ENCODE data around the gene GOLT1A. TPM values are rescaled to one million over a fixed set of nuclear protein-coding genes. Genes with fewer than 3 reads are reported as not detected.

Gene GOLT1A
- total RNA-seq, 3 donors from 2014 or later (not counting 1 experiment from before 2014, with no cell fraction given): not detected

DNA sequence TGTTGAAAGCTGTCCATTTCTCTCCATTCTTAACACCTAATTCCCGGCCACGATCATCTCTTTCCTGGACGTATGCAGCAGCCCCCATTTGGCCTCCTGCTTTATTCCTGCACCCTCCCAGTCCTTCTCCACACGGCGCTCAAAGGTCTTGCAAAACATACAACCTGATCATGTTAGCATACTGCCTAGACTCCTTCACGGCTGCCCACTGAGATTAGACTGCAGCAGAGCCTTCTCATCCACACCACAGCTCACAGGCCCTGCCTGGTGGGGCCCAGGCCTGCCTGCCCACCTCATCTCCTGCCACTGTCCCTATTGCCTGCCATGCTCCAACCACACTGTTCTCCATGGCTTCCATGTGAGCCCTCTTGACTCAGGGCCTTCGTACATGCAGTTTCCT is 2.7 kb downstream of the GOLT1A start:
- no peak for ATAC-seq
- Mint-ChIP-seq H3K4me1 (peaks cover 4 to 9% of the 10 kb centered on the region in 2 donors), H3K27ac (no peak overlapping the region), H3K36me3 (no peaks in the 10 kb centered on the region), H3K9me3 (no peaks in the 10 kb centered on the region), H3K27me3 (ENCODE audit: low read depth in 2 of 2) (peaks cover 9 to 16% of the 10 kb centered on the region in 2 donors), H3K4me3 (no peak overlapping the region)
- H3K4me1 ChIP-seq (ENCODE audit: control insufficient read depth, insufficient read depth, low read length): peaks cover 13% of the 10 kb centered on the region
- no peaks in the 10 kb centered on the region for H3K36me3 ChIP-seq (ENCODE audit: control insufficient read depth, insufficient read depth, low read length)
- H3K27me3 ChIP-seq (ENCODE audit: control insufficient read depth, insufficient read depth, low read length): peaks cover under 1% of the 10 kb centered on the region
- no peak for DNase-seq
- TF ChIP-seq, protein P1, sequence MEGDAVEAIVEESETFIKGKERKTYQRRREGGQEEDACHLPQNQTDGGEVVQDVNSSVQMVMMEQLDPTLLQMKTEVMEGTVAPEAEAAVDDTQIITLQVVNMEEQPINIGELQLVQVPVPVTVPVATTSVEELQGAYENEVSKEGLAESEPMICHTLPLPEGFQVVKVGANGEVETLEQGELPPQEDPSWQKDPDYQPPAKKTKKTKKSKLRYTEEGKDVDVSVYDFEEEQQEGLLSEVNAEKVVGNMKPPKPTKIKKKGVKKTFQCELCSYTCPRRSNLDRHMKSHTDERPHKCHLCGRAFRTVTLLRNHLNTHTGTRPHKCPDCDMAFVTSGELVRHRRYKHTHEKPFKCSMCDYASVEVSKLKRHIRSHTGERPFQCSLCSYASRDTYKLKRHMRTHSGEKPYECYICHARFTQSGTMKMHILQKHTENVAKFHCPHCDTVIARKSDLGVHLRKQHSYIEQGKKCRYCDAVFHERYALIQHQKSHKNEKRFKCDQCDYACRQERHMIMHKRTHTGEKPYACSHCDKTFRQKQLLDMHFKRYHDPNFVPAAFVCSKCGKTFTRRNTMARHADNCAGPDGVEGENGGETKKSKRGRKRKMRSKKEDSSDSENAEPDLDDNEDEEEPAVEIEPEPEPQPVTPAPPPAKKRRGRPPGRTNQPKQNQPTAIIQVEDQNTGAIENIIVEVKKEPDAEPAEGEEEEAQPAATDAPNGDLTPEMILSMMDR (IDR thresholded peaks at IDR 0.05): no peak
- H3K4me3 ChIP-seq (ENCODE audit: low read length): no peak overlapping the region
- no peaks in the 10 kb centered on the region for H3K9me3 ChIP-seq (ENCODE audit: control insufficient read depth, insufficient read depth, low read length)
- 93% methylated on average over 7 of the region's 7 CpGs for WGBS (ENCODE audit: insufficient coverage)
- no peak overlapping the region for H3K27ac ChIP-seq (ENCODE audit: low read length)
- intact Hi-C loops (cut with micrococcal nuclease): no loop called here

DNA sequence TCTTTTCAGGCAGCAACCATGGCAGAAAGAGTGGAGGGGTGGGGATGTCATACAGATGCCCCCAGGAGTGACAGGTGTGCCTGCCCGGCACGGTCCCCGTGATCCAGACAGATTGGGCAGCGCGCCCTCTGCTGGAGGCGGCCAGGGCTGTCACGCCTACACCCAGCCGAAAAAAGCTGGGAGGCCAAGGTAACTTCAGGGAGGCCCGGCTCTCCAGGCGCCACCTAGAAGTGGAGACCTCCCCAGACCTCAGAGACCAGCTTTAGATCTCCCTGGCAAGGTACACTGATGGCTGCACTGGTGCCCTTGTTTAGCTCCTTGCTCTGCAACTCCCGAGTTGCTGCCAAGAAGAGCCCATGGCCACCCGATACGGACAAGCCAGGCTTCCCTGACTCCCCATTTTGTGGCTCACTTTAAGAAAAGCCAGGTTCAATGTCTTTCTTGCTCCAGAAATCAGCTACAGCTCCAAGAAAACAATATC is 6.6 kb downstream of the GOLT1A start:
- no peaks in the 10 kb centered on the region for H3K36me3 ChIP-seq (ENCODE audit: control insufficient read depth, insufficient read depth, low read length)
- Mint-ChIP-seq H3K9me3 (no peaks in the 10 kb centered on the region), H3K36me3 (no peaks in the 10 kb centered on the region), H3K27me3 (ENCODE audit: low read depth in 2 of 2) (peaks cover 30 to 48% of the 10 kb centered on the region in 2 donors), H3K4me3 (no peak overlapping the region), H3K4me1 (no peaks in the 10 kb centered on the region), H3K27ac (no peak overlapping the region)
- DNase-seq (peak; percentile 71 to 80), ATAC-seq (peak; percentile 84 to 98 (median 95))
- H3K9me3 ChIP-seq (ENCODE audit: control insufficient read depth, insufficient read depth, low read length): no peaks in the 10 kb centered on the region
- 24% methylated on average over 13 of the region's 13 CpGs for WGBS (ENCODE audit: insufficient coverage)
- peaks cover 4% of the 10 kb centered on the region for H3K4me1 ChIP-seq (ENCODE audit: control insufficient read depth, insufficient read depth, low read length)
- no peak overlapping the region for H3K27ac ChIP-seq (ENCODE audit: low read length)
- H3K4me3 ChIP-seq (ENCODE audit: low read length): no peak overlapping the region
- H3K27me3 ChIP-seq (ENCODE audit: control insufficient read depth, insufficient read depth, low read length): peaks cover 2% of the 10 kb centered on the region
- intact Hi-C loops (cut with micrococcal nuclease): loop anchor here (1.0 kb wide), 2 partner anchors 45 to 346 kb away; partner anchors contain the start of gene SNRPE
- TF ChIP-seq, protein P1 (IDR thresholded peaks at IDR 0.05): peak; percentile 94

DNA sequence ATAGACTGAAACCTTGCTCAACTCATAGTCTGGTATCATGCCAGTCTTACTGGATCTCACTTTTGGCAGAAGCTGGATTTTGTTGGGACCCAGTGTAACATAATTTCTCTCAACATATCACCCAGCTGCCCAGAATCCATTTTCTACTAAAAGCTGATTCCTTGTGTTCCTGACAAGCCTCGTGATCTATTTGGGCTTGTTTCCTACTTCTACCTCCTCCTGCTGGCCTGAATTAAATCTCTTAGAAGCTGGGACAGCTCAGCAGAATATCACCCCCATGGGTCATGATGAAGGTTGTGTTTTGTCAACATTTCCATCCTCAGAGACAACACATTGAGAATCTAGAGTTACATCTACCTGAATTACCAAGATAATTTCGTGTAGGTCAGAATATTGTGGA is 7.7 kb downstream of the GOLT1A start:
- Histone ChIP-seq H3K4me3 (ENCODE audit: low read length) (no peak overlapping the region), H3K36me3 (ENCODE audit: control insufficient read depth, insufficient read depth, low read length) (no peaks in the 10 kb centered on the region), H3K9me3 (ENCODE audit: control insufficient read depth, insufficient read depth, low read length) (no peaks in the 10 kb centered on the region), H3K27ac (ENCODE audit: low read length) (no peak overlapping the region), H3K4me1 (ENCODE audit: control insufficient read depth, insufficient read depth, low read length) (peaks cover 4% of the 10 kb centered on the region), H3K27me3 (ENCODE audit: control insufficient read depth, insufficient read depth, low read length) (peaks cover 2% of the 10 kb centered on the region)
- TF ChIP-seq, protein P1 (IDR thresholded peaks at IDR 0.05): no peak
- DNase-seq (no peak), ATAC-seq (no peak)
- Mint-ChIP-seq H3K4me1 (no peaks in the 10 kb centered on the region), H3K27ac (no peak overlapping the region), H3K9me3 (no peaks in the 10 kb centered on the region), H3K27me3 (ENCODE audit: low read depth in 2 of 2) (peaks cover 31 to 48% of the 10 kb centered on the region in 2 donors), H3K36me3 (no peaks in the 10 kb centered on the region), H3K4me3 (no peak overlapping the region)
- intact Hi-C loops (cut with micrococcal nuclease): no loop called here
- WGBS (ENCODE audit: insufficient coverage): 40% methylated on average over 1 of the region's 2 CpGs

DNA sequence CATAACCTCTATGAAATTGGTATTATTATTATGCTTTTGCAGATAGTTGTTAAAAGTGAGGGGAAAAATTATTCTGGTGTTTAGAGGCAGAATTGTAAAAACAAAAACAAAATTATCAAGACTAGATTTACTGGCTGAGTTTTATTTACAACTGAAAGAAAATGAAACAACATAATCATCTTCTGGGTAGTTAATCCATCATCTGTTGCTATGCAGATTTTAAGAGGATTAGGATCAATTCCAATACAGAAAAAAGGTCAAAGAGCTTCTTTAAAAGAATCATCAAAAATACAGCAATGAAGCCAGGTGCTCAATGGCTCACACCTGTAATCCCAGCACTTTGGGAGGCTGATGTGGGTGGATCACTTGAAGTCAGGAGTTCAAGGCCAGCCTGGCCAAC is 8.3 kb downstream of the GOLT1A start:
- DNase-seq (no peak), ATAC-seq (no peak)
- no peak overlapping the region for H3K27ac ChIP-seq (ENCODE audit: low read length)
- Mint-ChIP-seq H3K27me3 (ENCODE audit: low read depth in 2 of 2) (peaks cover 31 to 48% of the 10 kb centered on the region in 2 donors), H3K4me1 (no peaks in the 10 kb centered on the region), H3K9me3 (no peaks in the 10 kb centered on the region), H3K4me3 (no peak overlapping the region), H3K36me3 (no peaks in the 10 kb centered on the region), H3K27ac (no peak overlapping the region)
- H3K27me3 ChIP-seq (ENCODE audit: control insufficient read depth, insufficient read depth, low read length): peaks cover 2% of the 10 kb centered on the region
- intact Hi-C loops (cut with micrococcal nuclease): no loop called here
- no peak overlapping the region for H3K4me3 ChIP-seq (ENCODE audit: low read length)
- H3K4me1 ChIP-seq (ENCODE audit: control insufficient read depth, insufficient read depth, low read length): peaks cover 4% of the 10 kb centered on the region
- no peaks in the 10 kb centered on the region for H3K36me3 ChIP-seq (ENCODE audit: control insufficient read depth, insufficient read depth, low read length)
- TF ChIP-seq, protein P1 (IDR thresholded peaks at IDR 0.05): no peak
- H3K9me3 ChIP-seq (ENCODE audit: control insufficient read depth, insufficient read depth, low read length): no peaks in the 10 kb centered on the region

All from natural killer cell (primary cell).